Neutrophil (primary cell): Measurements from ENCODE around the gene KCNQ5.

Experiments used
- H3K27ac ChIP-seq: fragments of 200-600 bp; sonication (generic); 2 replicates; pipeline ENCODE4 v1.5.1; 2016; ENCODE audit warnings: mild to moderate bottlenecking, moderate library complexity
- H3K27me3 ChIP-seq: fragments of 200-600 bp; sonication (generic); 2 replicates; pipeline ENCODE4 v1.6.0; 2016; ENCODE audit warnings: mild to moderate bottlenecking
- H3K36me3 ChIP-seq: fragments of 200-600 bp; sonication (generic); 2 replicates; pipeline ENCODE4 v1.5.1; 2017
- H3K4me1 ChIP-seq, 2 experiments: fragments of 200-600 bp in 1 of 2; sonication (generic) in 1 of 2; 1 replicate in 1 of 2; 2 replicates in 1 of 2; pipeline versions ENCODE4 v1.5.1 to v1.6.1; 2013 to 2016; ENCODE audit warnings: low read depth in 1 of 2, low read length in 1 of 2, mild to moderate bottlenecking in 1 of 2, moderate library complexity in 1 of 2; ENCODE audit not compliant: control insufficient read depth in 1 of 2, insufficient read depth in 1 of 2
- H3K4me3 ChIP-seq, 2 experiments: fragments of 200-600 bp in 1 of 2; sonication (generic) in 1 of 2; 1 replicate in 1 of 2; 2 replicates in 1 of 2; pipeline ENCODE4 v1.5.1; 2013 to 2016; ENCODE audit warnings: low read depth in 1 of 2, low read length in 1 of 2, mild to moderate bottlenecking in 1 of 2, moderate library complexity in 1 of 2
- H3K9me3 ChIP-seq: fragments of 200-600 bp; sonication (generic); 2 replicates; pipeline ENCODE4 v1.5.1; 2016
- TF ChIP-seq, protein P1 (sequence below): fragments of 200-600 bp; sonication (generic); IDR thresholded peaks from 2 replicates; pipeline ENCODE4 v1.5.1; 2016; ENCODE audit warnings: antibody characterized with exemption

Gene KCNQ5

DNA sequence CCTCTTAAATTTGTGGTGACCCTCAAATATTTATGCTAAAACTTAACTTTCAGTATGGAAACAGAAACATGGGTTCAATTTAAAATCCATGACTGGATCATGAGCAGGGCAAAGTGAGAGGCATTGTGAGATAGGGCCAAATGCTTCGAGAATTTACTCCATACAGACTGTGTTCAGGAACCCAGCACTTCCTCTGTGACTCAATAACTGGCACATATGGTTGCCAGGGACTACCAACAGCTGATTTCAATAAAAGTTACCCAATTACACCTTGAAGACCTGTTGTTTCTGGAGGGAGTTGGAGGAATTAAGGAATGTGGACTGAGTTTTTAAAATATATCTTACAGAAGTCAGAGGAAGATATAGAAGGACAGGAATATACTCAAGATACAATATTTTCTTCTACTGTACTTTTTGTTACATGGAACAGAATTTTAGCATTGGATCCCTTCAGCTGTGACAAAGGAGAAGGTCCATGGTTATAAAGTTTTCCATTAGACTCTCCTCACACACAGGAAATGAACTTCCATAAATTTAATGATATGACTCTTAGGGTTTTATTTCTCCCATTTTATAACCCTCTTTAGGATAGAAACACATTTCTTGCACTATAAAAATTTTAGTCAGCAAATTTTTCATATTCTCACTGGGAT lies 344.9 kb downstream of the KCNQ5 start:
- Histone ChIP-seq H3K4me3 (no peak overlapping the region), H3K4me1 (peaks cover 8 to 14% of the 10 kb centered on the region in 2 experiments), H3K27ac (peak overlapping the region; percentile 20), H3K9me3 (no peaks in the 10 kb centered on the region), H3K36me3 (no peaks in the 10 kb centered on the region), H3K27me3 (no peaks in the 10 kb centered on the region)
- TF ChIP-seq, protein P1, sequence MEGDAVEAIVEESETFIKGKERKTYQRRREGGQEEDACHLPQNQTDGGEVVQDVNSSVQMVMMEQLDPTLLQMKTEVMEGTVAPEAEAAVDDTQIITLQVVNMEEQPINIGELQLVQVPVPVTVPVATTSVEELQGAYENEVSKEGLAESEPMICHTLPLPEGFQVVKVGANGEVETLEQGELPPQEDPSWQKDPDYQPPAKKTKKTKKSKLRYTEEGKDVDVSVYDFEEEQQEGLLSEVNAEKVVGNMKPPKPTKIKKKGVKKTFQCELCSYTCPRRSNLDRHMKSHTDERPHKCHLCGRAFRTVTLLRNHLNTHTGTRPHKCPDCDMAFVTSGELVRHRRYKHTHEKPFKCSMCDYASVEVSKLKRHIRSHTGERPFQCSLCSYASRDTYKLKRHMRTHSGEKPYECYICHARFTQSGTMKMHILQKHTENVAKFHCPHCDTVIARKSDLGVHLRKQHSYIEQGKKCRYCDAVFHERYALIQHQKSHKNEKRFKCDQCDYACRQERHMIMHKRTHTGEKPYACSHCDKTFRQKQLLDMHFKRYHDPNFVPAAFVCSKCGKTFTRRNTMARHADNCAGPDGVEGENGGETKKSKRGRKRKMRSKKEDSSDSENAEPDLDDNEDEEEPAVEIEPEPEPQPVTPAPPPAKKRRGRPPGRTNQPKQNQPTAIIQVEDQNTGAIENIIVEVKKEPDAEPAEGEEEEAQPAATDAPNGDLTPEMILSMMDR = no peak

DNA sequence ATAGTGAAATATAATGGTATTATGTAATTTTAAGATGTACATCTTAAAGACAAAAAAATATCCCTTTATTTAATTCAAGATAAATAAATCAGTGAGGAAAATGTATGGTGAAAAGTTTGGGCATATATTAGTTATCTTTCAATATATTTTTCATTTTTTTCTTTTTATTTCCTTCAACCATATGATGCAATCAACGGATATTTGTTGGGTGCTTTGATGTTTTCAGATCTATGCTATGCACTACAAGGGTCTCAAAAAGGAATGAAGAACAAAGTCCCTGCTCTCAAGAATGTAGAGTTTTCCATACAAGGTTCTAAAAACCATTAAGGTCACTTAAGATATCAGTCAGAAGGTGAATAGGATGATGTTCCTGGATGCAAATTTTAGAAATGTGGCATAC lies 345.5 kb downstream of the KCNQ5 start:
- no peaks in the 10 kb centered on the region for H3K9me3 ChIP-seq
- no peaks in the 10 kb centered on the region for H3K27me3 ChIP-seq
- peaks cover 8 to 14% of the 10 kb centered on the region in 2 experiments for H3K4me1 ChIP-seq
- no peaks in the 10 kb centered on the region for H3K36me3 ChIP-seq
- H3K4me3 ChIP-seq = no peak overlapping the region
- TF ChIP-seq, protein P1 = no peak
- H3K27ac ChIP-seq = no peak overlapping the region

DNA sequence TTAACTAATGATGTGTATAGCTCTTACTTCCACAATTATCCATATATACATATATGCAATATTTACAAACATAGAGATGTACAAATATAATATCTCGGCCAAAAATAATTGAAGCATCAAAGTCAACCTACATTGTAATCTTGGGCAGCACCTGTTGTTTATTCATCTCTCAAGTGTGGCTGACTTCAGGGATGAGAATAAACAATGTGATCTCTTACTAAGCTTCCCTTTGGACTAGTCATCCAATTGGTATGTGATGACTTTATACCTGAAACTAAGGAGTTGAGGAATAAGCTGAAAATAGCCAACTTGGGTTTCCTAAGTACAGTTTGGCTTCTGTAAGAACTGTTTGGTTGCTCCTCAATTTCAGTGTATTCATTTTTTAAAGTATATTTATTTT lies 346.8 kb downstream of the KCNQ5 start:
- Histone ChIP-seq H3K36me3 (no peaks in the 10 kb centered on the region), H3K27ac (no peak overlapping the region), H3K9me3 (no peaks in the 10 kb centered on the region), H3K27me3 (no peaks in the 10 kb centered on the region), H3K4me1 (peaks cover 8 to 14% of the 10 kb centered on the region in 2 experiments), H3K4me3 (no peak overlapping the region)
- TF ChIP-seq, protein P1 = no peak

DNA sequence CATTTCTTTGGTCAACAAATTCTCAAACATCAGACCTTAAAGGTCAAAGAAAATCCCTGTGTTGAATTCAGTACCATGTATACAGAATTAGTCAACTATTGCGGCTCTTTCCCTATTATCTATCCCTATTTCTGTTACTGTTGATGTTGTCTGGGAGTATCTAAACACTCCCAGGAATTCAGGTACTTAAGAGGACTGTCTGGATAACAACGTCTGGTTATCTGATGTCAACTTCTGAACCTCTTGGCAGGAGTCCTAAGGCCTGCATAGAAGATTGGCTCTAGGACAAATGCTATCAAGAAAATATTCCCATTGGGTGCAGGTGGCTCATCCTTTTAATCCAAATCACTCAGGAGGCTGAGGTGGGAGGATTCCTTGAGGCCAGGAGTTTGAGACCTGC lies 347.8 kb downstream of the KCNQ5 start:
- Histone ChIP-seq H3K27ac (no peak overlapping the region), H3K4me1 (peaks cover 8 to 14% of the 10 kb centered on the region in 2 experiments), H3K9me3 (no peaks in the 10 kb centered on the region), H3K4me3 (no peak overlapping the region), H3K27me3 (no peaks in the 10 kb centered on the region), H3K36me3 (no peaks in the 10 kb centered on the region)
- TF ChIP-seq, protein P1 = no peak

DNA sequence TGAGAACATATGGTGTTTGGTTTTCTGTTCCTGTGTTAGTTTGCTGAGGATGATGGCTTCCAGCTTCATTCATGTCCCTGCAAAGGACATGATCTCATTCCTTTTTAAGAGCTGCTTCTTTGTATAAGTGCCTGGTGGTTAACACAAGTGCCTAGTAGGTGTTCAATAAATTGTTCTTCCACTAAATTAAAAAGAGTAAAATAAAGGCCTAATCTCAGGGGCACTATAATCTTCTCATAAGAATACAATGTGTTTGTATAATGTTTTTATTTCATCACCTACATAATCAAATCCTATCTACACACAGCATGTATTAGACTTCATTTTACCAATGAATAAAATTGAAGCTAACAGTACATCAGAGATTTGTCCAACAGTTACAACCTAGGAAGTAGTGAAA lies 350.7 kb downstream of the KCNQ5 start:
- no peak overlapping the region for H3K4me3 ChIP-seq
- H3K4me1 ChIP-seq = peaks cover 0 to 2% of the 10 kb centered on the region in 2 experiments
- H3K9me3 ChIP-seq = no peaks in the 10 kb centered on the region
- H3K27me3 ChIP-seq = no peaks in the 10 kb centered on the region
- H3K36me3 ChIP-seq = no peaks in the 10 kb centered on the region
- TF ChIP-seq, protein P1 = no peak
- H3K27ac ChIP-seq = no peak overlapping the region
